Putamen (tissue), 1 donor: ENCODE results near the gene PIEZO1.

ENCODE experiments used
- DNase-seq: peaks from one replicate; pipeline ENCODE4 v3.0.0-alpha.2; 2016; ENCODE audit warnings: low spot score

The PIEZO1 gene

DNA sequence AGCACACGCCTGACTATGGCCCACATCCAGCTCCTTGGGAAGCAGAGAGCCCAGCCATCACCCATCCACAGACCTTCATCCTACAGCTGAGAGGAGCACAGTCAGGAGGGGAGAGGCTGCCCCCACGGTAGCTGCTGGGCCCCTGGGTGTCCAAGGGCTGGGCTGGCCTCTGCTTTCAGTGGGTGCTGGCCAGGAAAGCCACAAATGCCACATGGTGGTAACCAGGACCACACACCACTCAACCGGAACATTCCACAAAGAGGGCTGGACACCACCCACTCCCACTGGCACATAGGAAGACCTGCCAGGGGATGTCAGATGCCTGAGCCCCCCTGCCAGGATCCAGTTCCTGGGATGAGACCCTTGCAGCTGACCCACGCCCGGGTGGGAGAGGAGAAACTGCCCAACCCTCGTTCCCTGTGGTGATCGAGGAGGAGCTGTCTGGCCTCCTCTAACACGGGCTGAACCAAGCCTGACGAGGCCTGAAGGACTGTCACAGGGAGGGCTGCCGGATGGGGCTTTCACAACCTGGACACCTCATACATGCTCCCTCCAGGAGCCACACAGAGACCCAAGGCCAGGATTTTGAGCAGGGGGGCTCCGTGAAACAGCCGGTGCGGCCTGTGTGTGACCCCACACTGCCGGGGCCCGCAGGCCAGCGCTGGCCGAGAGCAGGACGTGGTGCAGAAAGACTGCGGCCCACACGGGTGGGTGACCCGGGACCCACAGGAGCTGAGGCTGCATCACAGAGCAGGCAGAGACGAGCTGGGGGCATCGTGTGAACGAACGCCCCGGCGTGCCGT lies 30.7 kb downstream of the PIEZO1 start:
- DNase-seq: no peak

DNA sequence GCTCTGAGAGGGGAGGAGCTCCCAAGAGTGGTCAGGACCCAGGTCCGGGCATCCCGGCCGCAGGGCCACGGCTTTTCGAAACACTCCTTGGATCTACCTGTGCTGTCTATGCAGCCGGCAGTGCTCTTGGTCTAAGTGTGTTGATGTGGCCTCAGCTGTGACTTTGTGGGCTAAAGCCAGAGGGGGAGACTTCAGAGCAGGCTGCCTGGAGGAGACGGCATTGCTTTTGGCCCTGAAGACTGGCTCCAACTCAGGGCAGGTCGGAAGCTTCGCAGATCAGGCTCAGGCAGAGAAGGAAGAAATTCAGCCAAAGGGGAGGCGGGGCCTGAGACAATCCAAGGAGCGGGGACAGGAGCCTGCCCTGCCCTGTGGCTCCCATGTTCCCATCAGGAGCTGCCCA lies 31.4 kb downstream of the PIEZO1 start:
- DNase-seq: no peak

DNA sequence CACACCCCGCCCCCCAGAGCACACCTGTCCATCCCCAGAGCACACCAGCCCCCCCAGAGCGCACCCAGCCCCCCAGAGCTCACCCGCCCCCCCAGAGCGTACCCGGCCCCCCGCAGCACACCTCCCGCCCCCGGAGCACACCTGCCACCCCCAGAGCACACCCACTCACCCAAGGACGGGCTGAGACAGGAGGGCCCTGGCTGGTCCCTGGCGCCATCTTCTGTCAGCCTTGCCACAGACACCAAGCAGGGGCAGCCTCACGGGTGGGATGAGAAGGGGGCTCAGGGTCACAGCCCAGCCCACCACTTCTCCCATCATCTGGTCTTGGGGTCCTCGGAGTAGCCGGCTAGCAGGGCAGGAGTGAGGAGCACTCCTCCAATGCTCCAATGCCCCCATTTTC lies 31.8 kb downstream of the PIEZO1 start:
- DNase-seq: no peak

DNA sequence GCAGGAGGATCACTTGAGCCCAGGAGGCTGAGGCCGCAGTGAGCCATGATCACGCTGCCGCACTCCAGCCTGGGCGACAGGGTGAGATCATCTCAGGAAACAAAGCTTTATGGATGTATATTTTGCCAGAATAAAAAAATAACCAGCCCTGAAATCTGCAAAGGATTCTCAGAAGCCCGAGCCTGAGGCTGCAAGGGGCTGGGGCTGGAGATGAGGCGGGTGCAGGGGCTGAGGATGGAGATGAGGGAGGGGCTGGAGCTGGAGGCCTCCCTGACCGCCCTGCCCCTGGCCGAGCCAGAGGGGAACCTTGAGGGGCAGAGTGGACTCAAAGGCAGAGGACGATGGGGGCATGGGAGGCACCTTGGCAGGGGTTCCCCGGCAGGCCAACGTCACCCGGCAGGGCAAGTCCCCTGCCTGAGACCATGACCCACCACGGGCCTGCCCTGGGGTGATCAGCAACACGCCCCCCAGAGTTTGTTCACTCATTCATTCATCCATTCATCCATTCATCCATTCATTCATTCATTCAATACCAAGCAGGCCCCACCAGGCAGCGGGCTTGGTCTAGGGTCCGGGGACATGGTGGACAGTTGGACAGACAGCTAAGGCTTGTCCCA lies 32.5 kb downstream of the PIEZO1 start:
- DNase-seq: no peak

DNA sequence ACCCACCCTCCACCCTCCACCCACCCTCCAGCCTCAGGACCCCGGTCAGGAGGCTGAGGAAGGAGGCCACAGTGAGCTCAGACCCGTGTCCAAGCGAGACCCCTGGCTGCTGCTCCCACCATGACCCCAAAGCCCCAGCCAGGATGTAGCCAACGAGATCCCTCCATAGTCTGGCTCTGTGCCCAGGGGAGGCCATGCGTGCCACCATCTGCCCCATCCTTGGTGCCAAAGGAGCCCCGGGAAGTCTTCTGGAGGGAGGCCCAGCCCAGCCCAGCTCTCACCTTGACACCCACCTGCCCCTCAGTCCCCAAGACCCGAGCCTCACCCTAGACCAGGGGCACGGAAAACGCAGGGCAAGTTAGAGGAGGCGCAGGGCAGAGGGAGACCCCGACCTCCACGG lies 34.2 kb downstream of the PIEZO1 start:
- no peak for DNase-seq

DNA sequence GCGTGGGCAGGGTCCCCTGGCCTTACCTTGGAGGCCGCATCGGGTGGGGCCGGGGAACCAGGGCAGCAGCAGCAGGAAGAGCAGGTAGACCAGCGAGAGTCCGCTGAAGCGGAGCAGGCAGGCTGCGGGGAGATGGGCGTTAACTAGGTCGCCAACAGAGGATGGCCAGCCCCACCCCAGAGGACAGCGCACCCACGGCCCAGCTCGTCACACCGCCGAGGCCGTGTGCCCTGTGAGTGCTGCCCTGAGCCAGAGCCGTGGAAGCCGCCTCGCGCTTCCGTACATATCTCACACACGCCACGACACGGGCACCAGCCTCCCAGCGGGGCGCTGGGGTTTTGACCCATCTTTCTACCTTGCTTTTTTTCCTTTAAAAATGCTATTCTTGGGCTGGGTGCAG lies 35.7 kb downstream of the PIEZO1 start:
- DNase-seq: no peak

DNA sequence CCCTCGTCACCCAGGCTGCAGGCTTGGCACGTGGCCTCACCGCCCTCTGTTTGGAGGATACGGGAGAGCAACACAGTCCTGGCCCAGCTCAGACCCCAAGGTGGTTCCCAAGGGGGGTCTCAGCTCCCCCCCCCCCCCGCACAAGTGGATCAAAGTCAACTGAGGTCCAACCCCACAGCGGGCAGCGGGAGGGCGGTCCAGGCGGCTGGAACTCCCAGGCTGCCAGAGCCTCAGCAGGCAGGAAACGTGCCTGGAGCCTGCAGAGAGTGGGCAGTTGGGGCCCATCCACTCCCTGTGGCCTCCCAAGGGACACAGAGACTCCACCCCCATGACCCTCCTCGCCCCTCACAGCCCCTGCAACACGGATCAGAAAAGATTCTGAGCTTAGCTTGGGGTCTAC lies 36.7 kb downstream of the PIEZO1 start:
- DNase-seq: no peak

DNA sequence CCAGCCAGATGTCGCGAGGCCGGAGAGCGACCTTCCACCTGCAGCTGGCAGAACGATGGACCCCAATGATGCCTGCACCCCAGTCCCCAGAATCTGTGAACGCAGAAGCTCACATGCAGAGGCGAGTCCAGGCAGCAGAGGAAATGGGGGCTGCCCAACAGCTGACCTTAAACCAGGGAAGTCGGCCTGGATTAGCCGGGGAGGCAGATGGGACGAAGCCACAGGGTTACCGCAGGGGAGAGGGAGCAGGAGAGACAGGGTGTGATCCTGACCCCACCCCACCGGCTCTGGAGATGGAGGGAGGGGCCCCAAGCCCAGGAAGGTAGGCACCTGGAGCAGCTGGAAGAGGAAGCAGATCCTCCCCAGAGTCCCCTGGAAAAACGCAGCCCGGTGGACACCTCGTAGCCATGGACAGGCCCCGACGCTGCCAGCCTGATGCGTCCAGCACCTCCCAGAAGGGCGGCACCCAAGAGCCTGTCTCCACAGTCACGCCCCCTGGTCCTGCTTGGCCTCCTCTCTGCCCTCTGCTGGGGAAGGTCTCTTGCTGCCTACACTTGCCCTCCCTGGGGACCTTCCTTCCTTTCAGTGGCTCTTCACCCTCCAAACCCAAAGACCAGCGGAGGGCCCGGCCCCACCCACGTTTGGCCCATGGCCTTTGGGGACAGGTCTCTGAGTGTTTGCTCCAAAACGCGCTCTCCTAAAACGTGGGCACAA lies 37.3 kb downstream of the PIEZO1 start:
- no peak for DNase-seq

DNA sequence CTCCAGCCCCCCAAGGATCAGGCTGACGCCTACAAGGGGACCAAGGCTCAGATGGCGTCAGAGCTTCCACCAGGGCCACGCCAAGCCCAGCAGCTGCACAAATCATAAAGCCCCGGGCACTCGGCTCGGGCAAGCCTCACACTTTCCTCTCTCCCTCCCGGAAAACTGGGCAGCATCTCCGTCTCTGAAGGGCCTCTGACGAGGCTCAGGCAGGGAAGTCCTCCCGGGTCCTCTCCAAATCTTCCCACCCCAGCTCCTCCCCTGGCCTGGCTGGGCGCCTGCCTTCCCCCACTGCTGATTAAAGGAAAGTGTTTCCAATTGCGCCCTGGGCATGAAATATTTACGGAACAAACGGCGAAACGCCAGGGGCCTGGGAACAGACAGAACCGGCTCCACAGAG lies 38.5 kb downstream of the PIEZO1 start:
- no peak for DNase-seq

DNA sequence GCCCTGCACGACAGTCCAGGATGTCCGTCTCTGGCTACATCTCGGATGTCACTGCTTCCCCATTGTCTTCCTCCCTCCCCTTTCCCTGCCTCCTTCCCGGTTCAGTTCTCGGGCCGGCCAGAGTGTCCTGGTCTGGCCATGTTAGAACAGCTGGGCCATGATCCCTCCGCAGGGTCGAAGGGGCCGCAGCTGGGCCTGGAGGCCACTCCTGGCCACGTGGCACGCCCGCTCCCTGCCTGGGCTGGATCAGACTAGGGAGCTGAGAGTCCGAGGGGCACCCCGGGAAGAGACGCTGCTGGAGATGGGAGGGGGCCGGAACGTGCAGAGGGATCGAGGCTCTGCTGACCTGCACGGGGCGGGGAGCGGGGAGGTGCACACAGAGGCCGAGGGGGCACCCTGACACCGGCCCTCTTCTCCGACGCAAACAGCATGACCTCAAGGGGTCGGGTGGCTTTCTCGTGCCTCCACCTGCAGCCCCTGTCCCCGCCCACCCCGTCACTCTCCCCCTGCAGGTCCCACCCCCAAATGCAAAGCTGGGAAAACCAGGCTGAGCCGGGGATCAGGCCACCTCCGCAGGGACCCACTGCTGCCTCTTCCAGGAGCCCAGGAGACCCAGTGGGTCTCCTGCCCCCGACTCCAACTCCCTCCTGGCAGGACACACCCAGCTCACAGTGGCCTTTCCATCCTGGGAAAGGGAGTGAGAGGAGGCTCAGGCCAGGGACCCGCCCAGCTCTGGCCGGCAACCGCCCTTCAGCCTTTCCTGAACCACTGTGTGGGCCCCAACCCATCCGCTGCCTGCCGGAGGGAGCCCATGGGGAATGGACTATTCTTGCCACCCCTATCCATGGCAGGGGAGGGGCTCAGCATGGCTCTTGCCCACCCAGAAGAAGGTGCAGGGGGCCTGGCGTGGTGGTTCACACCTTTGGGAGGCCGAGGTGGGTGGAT lies 40.2 kb downstream of the PIEZO1 start:
- no peak for DNase-seq

DNA sequence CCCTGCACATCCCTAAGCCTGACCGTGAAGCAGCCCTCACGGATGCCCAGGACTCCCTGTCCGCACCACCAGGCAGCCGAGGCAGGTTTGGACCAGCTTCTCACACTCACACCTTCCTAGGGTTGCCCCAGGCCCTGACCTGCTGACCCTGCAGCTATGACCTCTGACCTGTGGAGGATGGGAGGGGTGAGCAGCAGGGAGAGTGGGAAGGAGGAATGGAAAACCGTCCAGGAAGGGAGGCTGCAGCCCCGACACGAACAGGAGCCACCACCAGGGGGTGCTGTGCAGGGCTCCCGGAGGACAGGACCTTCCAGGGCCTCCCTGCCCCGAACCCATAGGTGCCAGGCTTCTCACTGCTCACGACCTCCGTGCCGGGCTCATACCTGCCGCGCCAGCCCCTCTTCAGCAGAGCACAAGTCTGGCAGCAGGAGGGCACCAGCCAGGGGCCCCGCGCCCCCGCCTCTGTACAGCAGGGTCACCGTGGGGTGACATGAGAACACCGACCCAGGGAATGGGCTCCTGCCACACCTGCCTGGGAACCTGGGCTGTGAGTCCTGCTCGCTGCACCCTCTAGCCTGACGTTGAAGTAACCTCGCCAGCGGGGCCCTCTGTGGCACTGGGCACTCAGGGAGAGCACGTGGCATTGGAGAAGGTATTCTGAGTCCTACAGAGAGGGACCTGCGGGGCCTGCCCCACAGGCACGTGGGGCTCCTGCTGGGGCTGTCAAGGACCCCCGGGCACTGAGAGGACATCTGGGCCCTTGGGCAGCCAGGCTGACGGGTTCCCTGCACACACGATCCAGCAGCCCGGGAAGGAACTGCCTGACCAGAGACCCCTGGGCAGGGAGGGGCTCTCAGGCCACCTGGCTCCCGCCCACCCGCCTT lies 41.1 kb downstream of the PIEZO1 start:
- DNase-seq: no peak

DNA sequence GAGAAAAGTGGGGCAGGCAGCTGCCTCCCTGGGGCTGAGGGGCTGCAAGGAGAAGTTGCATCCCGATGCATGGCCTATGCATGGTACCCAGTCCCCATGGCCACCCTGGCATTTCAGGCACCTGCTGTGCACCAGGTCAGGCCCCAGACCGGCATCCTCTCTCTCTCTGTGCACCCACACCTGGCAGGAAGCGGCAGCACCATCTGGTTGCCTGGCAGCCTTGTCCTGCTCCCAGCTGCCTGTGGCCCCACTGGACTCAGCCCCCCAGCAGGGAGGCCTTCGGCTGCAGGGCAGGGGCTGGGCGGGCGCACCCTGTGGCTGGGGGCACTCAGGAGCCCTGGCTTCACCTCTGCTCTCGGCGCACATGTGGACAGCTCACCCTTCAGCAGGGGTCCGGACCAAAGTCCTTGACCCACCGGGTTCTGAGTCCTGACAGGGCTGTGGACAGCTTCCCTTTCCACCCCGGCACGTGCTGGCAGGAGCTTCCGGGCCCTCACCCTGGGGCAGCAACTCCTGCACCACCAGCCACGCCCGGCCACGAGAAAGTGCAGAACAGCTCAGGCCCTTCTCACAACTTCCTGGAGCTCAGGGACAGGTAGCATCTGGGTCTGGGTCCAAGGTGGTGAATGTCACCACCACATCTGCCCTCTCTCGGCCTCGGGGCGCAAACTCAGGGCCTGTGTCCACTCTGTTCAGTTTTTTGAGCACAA lies 42.0 kb downstream of the PIEZO1 start:
- DNase-seq: no peak

DNA sequence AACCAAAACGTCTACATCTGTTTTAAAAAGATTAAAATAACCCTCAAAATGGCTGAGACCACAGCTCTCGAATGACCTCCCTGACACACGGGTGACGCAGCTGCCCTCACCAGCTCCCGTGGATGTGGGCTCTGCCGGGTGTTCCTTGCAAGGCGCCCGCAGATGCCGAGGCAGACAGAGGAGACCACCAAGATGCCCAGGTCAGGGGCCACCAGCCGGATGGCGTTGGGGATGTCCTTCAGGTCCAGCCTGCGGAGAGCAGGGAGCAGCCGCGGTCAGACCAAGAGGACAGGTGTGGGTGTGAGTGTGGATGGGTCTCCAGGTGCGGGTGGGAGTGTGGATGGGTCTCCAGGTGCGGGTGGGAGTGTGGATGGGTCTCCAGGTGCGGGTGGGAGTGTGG lies 43.7 kb downstream of the PIEZO1 start:
- DNase-seq: no peak

DNA sequence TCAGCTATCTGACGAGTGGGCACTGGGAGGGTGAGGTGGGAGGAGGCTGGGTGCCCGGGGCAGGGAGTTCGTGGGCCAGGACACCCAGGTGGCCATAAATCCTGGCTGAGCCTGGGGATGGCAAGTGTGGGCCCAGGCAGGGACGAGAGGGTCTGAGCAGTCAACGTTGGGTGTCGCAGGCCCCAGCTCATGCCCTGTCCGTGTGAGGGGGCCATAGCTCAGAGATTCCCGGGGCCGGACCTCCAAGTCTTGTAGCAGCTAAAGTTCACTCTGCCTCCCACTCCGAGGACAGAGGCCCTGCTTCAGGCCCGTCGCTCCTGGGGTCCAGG lies 44.3 kb downstream of the PIEZO1 start:
- DNase-seq: no peak

DNA sequence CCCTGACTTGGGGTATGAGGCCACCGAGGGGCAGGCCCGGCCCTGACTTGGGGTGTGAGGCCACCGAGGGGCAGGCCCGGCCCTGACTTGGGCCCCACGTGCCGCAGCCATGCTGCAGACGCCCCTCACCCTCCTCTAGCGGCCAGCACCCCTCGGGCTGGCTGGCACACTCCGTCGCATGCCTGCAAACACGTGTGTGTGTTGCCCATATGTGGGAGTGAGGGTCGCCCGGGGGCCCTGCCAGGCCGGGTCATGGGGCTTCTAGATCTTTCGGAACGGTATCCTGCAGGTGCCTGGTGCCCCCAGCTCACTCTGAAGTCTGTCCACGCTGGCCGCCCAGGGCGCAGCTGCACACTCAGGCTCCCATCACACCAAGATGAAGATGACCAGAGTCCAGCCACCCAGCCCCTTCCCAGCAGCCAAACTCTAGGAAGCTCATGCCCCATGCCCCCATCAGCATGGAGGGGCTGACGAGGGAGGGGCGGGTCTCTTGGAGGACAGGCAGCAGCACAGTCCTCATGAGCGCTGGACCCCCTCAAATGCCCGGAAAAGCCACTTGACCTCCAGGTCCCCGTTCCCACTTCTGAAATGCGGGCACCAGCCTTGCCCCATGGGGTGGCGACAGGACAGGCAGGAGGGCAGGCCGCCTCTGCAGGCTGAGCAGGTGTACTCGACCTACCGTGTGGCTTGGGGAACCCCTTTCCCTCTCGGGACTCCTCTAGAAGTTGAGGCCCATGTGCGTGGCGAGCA lies 44.9 kb downstream of the PIEZO1 start:
- no peak for DNase-seq

DNA sequence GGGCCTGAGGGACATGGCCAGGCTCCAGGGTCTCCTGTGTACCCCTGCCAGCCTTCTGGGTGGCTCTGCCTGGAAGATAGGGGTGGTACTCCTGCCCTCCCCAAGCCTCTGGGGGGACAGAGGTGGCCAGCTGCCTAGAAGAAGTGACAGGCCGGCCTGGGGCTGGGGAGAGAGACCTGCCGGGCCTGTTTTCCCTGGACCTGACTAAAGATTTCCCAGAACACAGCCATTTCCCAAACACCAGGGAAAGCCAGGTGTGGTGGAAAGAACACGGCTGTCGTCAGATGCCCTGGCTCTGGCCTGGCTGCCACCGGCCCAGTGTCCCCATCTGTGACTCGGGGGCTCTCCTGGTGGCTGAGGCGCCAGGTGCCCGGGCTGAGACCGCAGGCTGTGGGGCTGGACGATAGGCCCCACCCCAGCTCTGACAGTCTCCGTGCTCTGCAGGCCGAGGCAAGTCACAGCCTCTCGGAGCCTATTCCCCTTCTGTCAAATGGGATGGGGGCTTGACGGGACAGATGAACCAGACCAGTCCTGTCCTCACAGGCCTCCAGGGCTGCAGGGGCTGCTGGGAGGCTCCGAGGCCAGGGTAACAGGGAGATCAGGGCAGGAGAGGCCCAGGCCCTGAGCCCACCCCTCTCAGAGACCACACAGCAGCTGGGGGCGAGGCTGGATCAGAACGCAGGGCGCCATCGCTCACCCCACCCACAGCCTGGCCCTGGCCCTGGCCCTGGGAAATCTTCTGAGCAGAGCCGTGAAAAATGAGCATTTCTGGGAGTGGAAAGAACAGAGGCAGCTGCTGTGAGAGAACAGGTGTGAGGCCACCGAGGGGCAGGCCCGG lies 45.7 kb downstream of the PIEZO1 start:
- no peak for DNase-seq

DNA sequence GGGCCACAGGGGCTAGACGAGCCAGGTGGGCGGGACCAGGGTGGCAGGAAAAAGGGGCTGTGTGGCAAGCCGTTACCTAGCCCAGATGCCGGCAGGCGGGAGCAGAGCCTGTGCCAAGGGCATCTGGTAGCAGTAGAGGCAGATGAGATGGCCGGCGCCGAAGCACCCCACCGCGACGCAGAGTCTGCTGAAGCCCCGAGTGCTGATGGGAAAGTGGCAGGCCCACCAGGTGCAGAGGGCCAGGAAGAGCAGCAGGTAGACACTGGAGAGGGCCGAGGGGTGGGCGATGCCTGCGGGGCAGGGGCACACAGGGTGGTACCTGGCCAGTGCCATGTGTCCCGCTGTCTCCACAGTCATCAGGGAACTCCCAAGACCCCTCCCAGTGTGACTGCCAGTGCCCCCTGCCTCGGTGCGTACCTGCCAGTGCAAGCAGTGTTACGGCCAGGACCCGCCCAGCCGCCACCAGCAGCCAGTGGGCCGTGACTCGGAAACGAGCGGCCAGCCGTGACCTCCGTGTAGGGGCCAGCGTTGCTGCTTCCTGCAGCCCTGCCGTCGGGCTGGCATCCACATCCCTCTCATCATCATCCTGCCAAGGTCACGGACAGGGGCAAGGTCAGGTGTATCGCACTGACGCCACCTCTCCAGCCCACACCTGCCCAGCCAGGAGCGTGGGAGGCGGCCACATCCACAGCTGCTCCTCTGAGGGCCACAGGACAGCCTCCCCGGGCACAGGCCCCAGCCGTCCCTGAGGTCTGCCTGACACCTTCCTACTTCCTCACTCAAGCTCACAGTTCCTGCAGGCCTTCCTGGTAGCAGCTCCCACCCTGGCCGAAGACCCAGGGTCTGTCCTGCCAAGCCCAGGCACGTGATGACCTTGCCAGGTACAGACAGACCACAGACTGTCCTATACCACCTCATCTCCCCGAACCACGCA lies 46.6 kb downstream of the PIEZO1 start:
- DNase-seq: no peak
